Mucosa of descending colon (tissue), 3 donors: ENCODE results near the gene ZBTB3. TPM values are rescaled to one million over a fixed set of nuclear protein-coding genes. Genes with fewer than 3 reads are reported as not detected.
"Not testable (repeated sequence)": the region's sequence is repeated elsewhere in the genome, so short reads cannot be mapped to it uniquely, and the experiment has no call there.

Experiments used
- ATAC-seq: fragments of 200-7000 bp; cut with Tn5 transposase; one replicate; pipeline ENCODE4 v1.9.1; 2020; ENCODE audit warnings: mild to moderate bottlenecking, moderate library complexity
- DNase-seq, 3 donors: peaks; one replicate each; pipeline ENCODE4 v3.0.0-alpha.2; 2020
- H3K36me3 ChIP-seq: fragments of 200-600 bp; one replicate; pipeline ENCODE4 v1.8.0; 2021; ENCODE audit warnings: low read depth, mild to moderate bottlenecking
- H3K4me1 ChIP-seq: fragments of 200-600 bp; one replicate; pipeline ENCODE4 v1.8.0; 2021; ENCODE audit warnings: low read depth, mild to moderate bottlenecking
- H3K4me3 ChIP-seq: fragments of 200-600 bp; one replicate; pipeline ENCODE4 v1.8.0; 2021; ENCODE audit warnings: mild to moderate bottlenecking
- H3K9me3 ChIP-seq: fragments of 200-600 bp; one replicate; pipeline ENCODE4 v1.8.0; 2021; ENCODE audit warnings: mild to moderate bottlenecking
- CTCF ChIP-seq: fragments of 200-600 bp; IDR thresholded peaks from one replicate; pipeline ENCODE4 v1.8.0; 2022; ENCODE audit warnings: antibody characterized with exemption, mild to moderate bottlenecking
- intact Hi-C, 2 donors: fragments of 100-400 bp; cut with DNase I in 1 of 2; cut with micrococcal nuclease in 1 of 2; formaldehyde crosslinking; loops; one replicate each; pipeline versions ENCODE4 v1.11.0 to v1.11.1; 2022; cut with DNase I, micrococcal nuclease
- microRNA-seq: library from miRNA; unstranded; fragments of <30 nt; microRNA quantifications from one replicate; pipeline ENCODE4, GENCODE V29; 2019
- total RNA-seq, 3 donors: library from RNA; stranded (reverse); fragmentation: NEBNext Ultra II Directional in 2 of 3; extraction: Animal tissue kit (Norgen Biotek cat#: 25700) in 2 of 3; gene quantifications; one replicate each; pipeline versions ENCODE4 v1.2.1 to v1.2.4, GENCODE V29; 2021 to 2023
- donor health status: DM: no; HTN: no; CAD: no; lungs with moderate emphysema.
- donor health status: DM: no; HTN: no; CAD: no.
- donor health status: DM: no; HTN: yes; CAD: no.

Gene ZBTB3
- total RNA-seq, 3 donors from 2014 or later: 10.9 to 15.6 (median 13.0) TPM

- DNase-seq (peak; percentile 34 to 50 (median 37)), ATAC-seq (no peak)
- Histone ChIP-seq H3K4me3 (no peak overlapping the region), H3K4me1 (peaks cover 32% of the 10 kb centered on the region), H3K36me3 (no peaks in the 10 kb centered on the region), H3K9me3 (no peaks in the 10 kb centered on the region)
- intact Hi-C loops: no loop called here
- no peak for TF ChIP-seq CTCF
Observed at GRCh38 chr11:62706850-62707247, 47.1 kb downstream of the ZBTB3 start.

GRCh38 chr11:62705880-62706849 lies 47.8 kb downstream of the ZBTB3 start:
- no peak for TF ChIP-seq CTCF
- H3K4me1 ChIP-seq: peaks cover 32% of the 10 kb centered on the region
- intact Hi-C loops: no loop called here
- peak overlapping the region; percentile 47 for H3K4me3 ChIP-seq
- H3K36me3 ChIP-seq: no peaks in the 10 kb centered on the region
- no peaks in the 10 kb centered on the region for H3K9me3 ChIP-seq
- ATAC-seq: peak; percentile 87
- peak; percentile 97 to 98 (median 97) for DNase-seq

- H3K36me3 ChIP-seq: no peaks in the 10 kb centered on the region
- H3K4me3 ChIP-seq: no peak overlapping the region
- DNase-seq (peak; percentile 33 to 59 (median 54)), ATAC-seq (peak; percentile 3)
- TF ChIP-seq CTCF: no peak
- no peaks in the 10 kb centered on the region for H3K9me3 ChIP-seq
- peaks cover 32% of the 10 kb centered on the region for H3K4me1 ChIP-seq
- intact Hi-C loops: no loop called here
Observed at GRCh38 chr11:62705413-62705812, 48.5 kb downstream of the ZBTB3 start.

- intact Hi-C loops, ATAC-seq, H3K36me3 ChIP-seq, H3K4me3 ChIP-seq, H3K9me3 ChIP-seq: not testable (repeated sequence)
- peak in 2 of 3 donors; percentile 22 to 25 for DNase-seq
- H3K4me1 ChIP-seq: peaks cover 27% of the 10 kb centered on the region
Observed at GRCh38 chr11:62703921-62704320, 50.0 kb downstream of the ZBTB3 start.

GRCh38 chr11:62702246-62702645 lies 51.7 kb downstream of the ZBTB3 start:
- no peak for TF ChIP-seq CTCF
- DNase-seq (peak in 1 of 3 donors; percentile 12), ATAC-seq (no peak)
- peaks cover 16% of the 10 kb centered on the region for H3K4me1 ChIP-seq
- H3K4me3 ChIP-seq: no peak overlapping the region
- intact Hi-C loops: no loop called here
- no peaks in the 10 kb centered on the region for H3K36me3 ChIP-seq
- H3K9me3 ChIP-seq: no peaks in the 10 kb centered on the region

Small RNAs within 50 kb of the gene (microRNA-seq; reads per million reads assigned to microRNA genes)
- gene MIR6514: 0.70 reads per million
- not detected for gene MIR6748

Other genes with a start within 250 kb of the ZBTB3 start
- 1,000 to 10,000 TPM in 1 of 3 donors, 100 to 1,000 TPM in 2; 473 to 1,283 (median 535) TPM for gene AHNAK, start 207.4 kb downstream of the ZBTB3 start, total RNA-seq
- 1,000 to 10,000 TPM; 1,059 to 1,365 (median 1,164) TPM for gene EEF1G, start 180.3 kb downstream of the ZBTB3 start, total RNA-seq
- 10 to 100 TPM; 11.9 to 19.8 (median 13.3) TPM for gene TUT1, start 162.6 kb downstream of the ZBTB3 start, total RNA-seq
- gene MTA2, start 152.3 kb downstream of the ZBTB3 start, total RNA-seq: 10 to 100 TPM; 70.7 to 92.1 (median 89.6) TPM
- 10 to 100 TPM; 54.6 to 57.7 (median 57.7) TPM for gene EML3, start 141.4 kb downstream of the ZBTB3 start, total RNA-seq
- 10 to 100 TPM in 1 of 3 donors, 1 to 10 TPM in 2; 2.7 to 11.9 (median 3.8) TPM for gene ROM1, start 140.9 kb downstream of the ZBTB3 start, total RNA-seq
- 10 to 100 TPM; 27.3 to 34.2 (median 29.1) TPM for gene B3GAT3, start 132.2 kb downstream of the ZBTB3 start, total RNA-seq
- 100 to 1,000 TPM; 202 to 232 (median 223) TPM for gene GANAB, start 107.5 kb downstream of the ZBTB3 start, total RNA-seq
- gene INTS5, start 100.9 kb downstream of the ZBTB3 start, total RNA-seq: 10 to 100 TPM; 15.4 to 17.6 (median 16.7) TPM
- gene C11orf98, start 89.0 kb downstream of the ZBTB3 start, total RNA-seq: 10 to 100 TPM; 39.7 to 54.2 (median 53.1) TPM
- 10 to 100 TPM; 11.6 to 18.6 (median 13.3) TPM for gene CSKMT, start 88.8 kb downstream of the ZBTB3 start, total RNA-seq
- 10 to 100 TPM in 2 of 3 donors, 1 to 10 TPM in 1; 9.0 to 12.1 (median 10.8) TPM for gene UQCC3, start 82.5 kb downstream of the ZBTB3 start, total RNA-seq
- gene LBHD1, start 81.9 kb downstream of the ZBTB3 start, total RNA-seq: 10 to 100 TPM in 2 of 3 donors, 1 to 10 TPM in 1; 7.4 to 10.6 (median 10.6) TPM
- gene UBXN1, start 75.1 kb downstream of the ZBTB3 start, total RNA-seq: 100 to 1,000 TPM in 1 of 3 donors, 10 to 100 TPM in 2; 79.2 to 138 (median 87.3) TPM
- 10 to 100 TPM in 1 of 3 donors, 1 to 10 TPM in 2; 1.2 to 11.5 (median 5.6) TPM for gene LRRN4CL, start 64.6 kb downstream of the ZBTB3 start, total RNA-seq
- gene BSCL2, start 46.7 kb downstream of the ZBTB3 start, total RNA-seq: 10 to 100 TPM; 59.0 to 63.4 (median 61.0) TPM
- gene GNG3, start 46.5 kb downstream of the ZBTB3 start, total RNA-seq: 1 to 10 TPM in 1 of 3 donors, under 1 TPM in 2; 0.35 to 5.2 (median 0.92) TPM
- gene HNRNPUL2, start 26.7 kb downstream of the ZBTB3 start, total RNA-seq: 10 to 100 TPM; 53.0 to 70.3 (median 58.6) TPM
- 10 to 100 TPM; 27.7 to 31.8 (median 29.3) TPM for gene TTC9C, start 25.7 kb downstream of the ZBTB3 start, total RNA-seq
- gene POLR2G, start 7.4 kb upstream of the ZBTB3 start, total RNA-seq: 10 to 100 TPM; 39.4 to 49.6 (median 41.5) TPM
- gene TAF6L, start 17.2 kb upstream of the ZBTB3 start, total RNA-seq: 10 to 100 TPM; 17.0 to 23.5 (median 17.1) TPM
- 10 to 100 TPM; 39.8 to 62.2 (median 54.0) TPM for gene TMEM179B, start 33.2 kb upstream of the ZBTB3 start, total RNA-seq
- 10 to 100 TPM; 12.8 to 16.6 (median 14.8) TPM for gene TMEM223, start 37.8 kb upstream of the ZBTB3 start, total RNA-seq
- 100 to 1,000 TPM in 1 of 3 donors, 10 to 100 TPM in 2; 46.7 to 103 (median 55.0) TPM for gene NXF1, start 51.3 kb upstream of the ZBTB3 start, total RNA-seq
- 10 to 100 TPM; 38.7 to 44.3 (median 41.7) TPM for gene STX5, start 77.9 kb upstream of the ZBTB3 start, total RNA-seq
- gene TEX54, start 78.7 kb upstream of the ZBTB3 start, total RNA-seq: not detected
- gene WDR74, start 85.4 kb upstream of the ZBTB3 start, total RNA-seq: 10 to 100 TPM; 35.0 to 42.4 (median 38.8) TPM
- 100 to 1,000 TPM; 116 to 127 (median 124) TPM for gene SLC3A2, start 126.7 kb upstream of the ZBTB3 start, total RNA-seq
- gene CHRM1, start 167.2 kb upstream of the ZBTB3 start, total RNA-seq: 1 to 10 TPM in 1 of 3 donors, under 1 TPM in 2; 0.89 to 1.4 (median 0.96) TPM
- not detected for gene SLC22A6, start 230.8 kb upstream of the ZBTB3 start, total RNA-seq